HEK293 (cell line): ENCODE results near the gene CCDC74A.
A peak's percentile ranks its signal among the peaks of the same experiment; 100 is the strongest.

Source experiments
- GLIS2 ChIP-seq: fragments of 450-650 bp; formaldehyde crosslinking; IDR thresholded peaks from 2 replicates; pipeline ENCODE4 v1.5.1; 2016; ENCODE audit warnings: missing biosample characterization, missing genetic modification characterization
- HIC1 ChIP-seq: fragments of 450-650 bp; formaldehyde crosslinking; IDR thresholded peaks from 2 replicates; pipeline ENCODE4 v1.5.1; 2016; ENCODE audit warnings: missing biosample characterization, missing genetic modification characterization
- KLF17 ChIP-seq: fragments of 450-650 bp; formaldehyde crosslinking; IDR thresholded peaks from 2 replicates; pipeline ENCODE4 v1.5.1; 2016; ENCODE audit warnings: missing biosample characterization, missing genetic modification characterization
- OVOL3 ChIP-seq: fragments of 450-650 bp; formaldehyde crosslinking; IDR thresholded peaks from 2 replicates; pipeline ENCODE4 v1.5.1; 2016; ENCODE audit warnings: missing biosample characterization, missing genetic modification characterization
- PATZ1 ChIP-seq: fragments of 450-650 bp; formaldehyde crosslinking; IDR thresholded peaks from 2 replicates; pipeline ENCODE4 v1.5.1; 2016; ENCODE audit warnings: missing biosample characterization, missing genetic modification characterization
- PRDM4 ChIP-seq: fragments of 450-650 bp; formaldehyde crosslinking; IDR thresholded peaks from 2 replicates; pipeline ENCODE4 v1.5.1; 2017; ENCODE audit warnings: missing biosample characterization, missing genetic modification characterization
- REPIN1 ChIP-seq: fragments of 450-650 bp; formaldehyde crosslinking; IDR thresholded peaks from 2 replicates; pipeline ENCODE4 v1.5.1; 2017; ENCODE audit warnings: missing biosample characterization, missing genetic modification characterization, low read depth
- SCRT2 ChIP-seq: fragments of 450-650 bp; formaldehyde crosslinking; IDR thresholded peaks from 2 replicates; pipeline ENCODE4 v1.5.1; 2016; ENCODE audit warnings: missing biosample characterization, missing genetic modification characterization
- SP3 ChIP-seq: fragments of 450-650 bp; formaldehyde crosslinking; IDR thresholded peaks from 2 replicates; pipeline ENCODE4 v1.5.1; 2016; ENCODE audit warnings: missing biosample characterization, missing genetic modification characterization
- ZBTB26 ChIP-seq: fragments of 450-650 bp; formaldehyde crosslinking; optimal IDR thresholded peaks from 2 replicates; pipeline ENCODE3; 2016; ENCODE audit warnings: missing biosample characterization, mild to moderate bottlenecking, missing genetic modification characterization
- ZBTB44 ChIP-seq: fragments of 450-650 bp; IDR thresholded peaks from 2 replicates; pipeline ENCODE4 v1.5.1; 2018; ENCODE audit warnings: missing biosample characterization, mild to moderate bottlenecking, missing genetic modification characterization
- ZBTB8A ChIP-seq: fragments of 450-650 bp; formaldehyde crosslinking; IDR thresholded peaks from 2 replicates; pipeline ENCODE4 v1.5.1; 2016; ENCODE audit warnings: missing biosample characterization, missing genetic modification characterization
- ZNF24 ChIP-seq: fragments of 450-650 bp; formaldehyde crosslinking; IDR thresholded peaks from 2 replicates; pipeline ENCODE4 v1.5.1; 2016; ENCODE audit warnings: missing biosample characterization, missing genetic modification characterization
- ZNF518A ChIP-seq: fragments of 450-650 bp; formaldehyde crosslinking; conservative IDR thresholded peaks from 2 replicates; pipeline ENCODE4 v1.5.1; 2016; ENCODE audit warnings: low read depth, missing biosample characterization, missing genetic modification characterization
- ZNF658 ChIP-seq: fragments of 450-650 bp; formaldehyde crosslinking; IDR thresholded peaks from 2 replicates; pipeline ENCODE4; 2016; ENCODE audit warnings: missing biosample characterization, missing genetic modification characterization
- ZNF660 ChIP-seq: fragments of 450-650 bp; IDR thresholded peaks from 2 replicates; pipeline ENCODE4 v1.5.1; 2018; ENCODE audit warnings: missing biosample characterization, mild to moderate bottlenecking, missing genetic modification characterization
- ZNF692 ChIP-seq: fragments of 450-650 bp; formaldehyde crosslinking; IDR thresholded peaks from 2 replicates; pipeline ENCODE4 v1.5.1; 2016; ENCODE audit warnings: missing biosample characterization, missing genetic modification characterization
- ZNF76 ChIP-seq: fragments of 450-650 bp; formaldehyde crosslinking; IDR thresholded peaks from 2 replicates; pipeline ENCODE4; 2016; ENCODE audit warnings: low read depth, missing biosample characterization, missing genetic modification characterization, borderline replicate concordance
- ZNF792 ChIP-seq: fragments of 450-650 bp; formaldehyde crosslinking; IDR thresholded peaks from 2 replicates; pipeline ENCODE4 v1.5.1; 2016; ENCODE audit warnings: missing biosample characterization, missing genetic modification characterization
- ZNF843 ChIP-seq: fragments of 450-650 bp; formaldehyde crosslinking; IDR thresholded peaks from 2 replicates; pipeline ENCODE4 v1.5.1; 2016; ENCODE audit warnings: missing biosample characterization, missing genetic modification characterization

Gene CCDC74A

GRCh38 chr2:131492418-131493198 is 35.1 kb upstream of the CCDC74A start (continued):
- peak; percentile 93 for TF ChIP-seq ZBTB8A (tag by site-specific recombination)
- TF ChIP-seq ZNF24 (tag by site-specific recombination): 0 out of 2 replicates have a peak, but pooled peaks have one; percentile 32
- TF ChIP-seq ZNF658: no peak
- TF ChIP-seq ZBTB44 (tag by site-specific recombination): no peak
- TF ChIP-seq KLF17 (tag by site-specific recombination): peak; percentile 68; the same call in 1 of the 2 replicates
- TF ChIP-seq REPIN1 (tag by site-specific recombination): no peak
- peak; percentile 89 for TF ChIP-seq ZNF792
- TF ChIP-seq GLIS2 (tag by site-specific recombination): peak; percentile 76
- 0 out of 2 replicates have a peak, but pooled peaks have one; percentile 55 for TF ChIP-seq OVOL3 (tag by site-specific recombination)
- peak; percentile 99 for TF ChIP-seq PATZ1
- TF ChIP-seq ZNF843 (tag by site-specific recombination): peak; percentile 41
- TF ChIP-seq HIC1 (tag by site-specific recombination): peak; percentile 54
- peak; percentile 79 for TF ChIP-seq SP3
- TF ChIP-seq SCRT2 (tag by site-specific recombination): peak; percentile 90
- TF ChIP-seq ZBTB26 (tag by site-specific recombination): peak; percentile 79
- 0 out of 2 replicates have a peak, but pooled peaks have one; percentile 12 for TF ChIP-seq ZNF660
- TF ChIP-seq ZNF76 (tag by site-specific recombination): 0 out of 2 replicates have a peak, but pooled peaks have one; percentile 40
- TF ChIP-seq ZNF692 (tag by site-specific recombination): peak; percentile 83
- TF ChIP-seq ZNF518A (tag by site-specific recombination): no peak
- TF ChIP-seq PRDM4: peak; percentile 31; the same call in 1 of the 2 replicates
